WTC11 (cell line): Measurements from ENCODE around the gene B4GALNT2. TPM values are rescaled to one million over a fixed set of nuclear protein-coding genes. Genes with fewer than 3 reads are reported as not detected.

Experiments
- ATAC-seq: fragments of 200-7000 bp; cut with Tn5 transposase; 2 replicates; pipeline ENCODE4 v1.10.0; 2021; ENCODE audit warnings: mild to moderate bottlenecking, moderate library complexity
- CTCF ChIA-PET: fragments of 300-600 bp; sonication (Branson Sonifier 250); formaldehyde crosslinking; loops from one replicate; lab custom pipeline; 2021; ENCODE audit warnings: antibody characterized with exemption; lab: Charles Lee
- POLR2A ChIA-PET: fragments of 350-600 bp; sonication (Branson Sonifier 250); formaldehyde crosslinking; loops from one replicate; lab custom pipeline; 2021; ENCODE audit warnings: antibody characterized with exemption; lab: Charles Lee
- DNase-seq: peaks from one replicate; pipeline ENCODE4 v3.0.0; 2021; ENCODE audit warnings: low spot score
- H3K27ac Mint-ChIP-seq: 2 replicates; pipeline ENCODE4 v1.8.0; 2021; ENCODE audit warnings: mixed read lengths
- H3K27me3 Mint-ChIP-seq: 2 replicates; pipeline ENCODE4 v1.8.0; 2021; ENCODE audit warnings: low read depth, mild to moderate bottlenecking, moderate library complexity, mixed read lengths
- H3K36me3 Mint-ChIP-seq: 2 replicates; pipeline ENCODE4 v1.8.0; 2021; ENCODE audit warnings: mixed read lengths
- H3K4me1 Mint-ChIP-seq: 2 replicates; pipeline ENCODE4 v1.8.0; 2022; ENCODE audit warnings: mixed read lengths
- H3K4me3 Mint-ChIP-seq: 2 replicates; pipeline ENCODE4 v1.8.0; 2021; ENCODE audit warnings: mild to moderate bottlenecking, moderate library complexity, mixed read lengths
- H3K9me3 Mint-ChIP-seq: 2 replicates; pipeline ENCODE4 v1.8.0; 2021; ENCODE audit warnings: mixed read lengths
- CREM ChIP-seq: sonication (generic); formaldehyde crosslinking; IDR thresholded peaks from 2 replicates; pipeline ENCODE4 v1.8.1; 2022; ENCODE audit warnings: mild to moderate bottlenecking, missing genetic modification reagents, moderate library complexity
- GRHL2 ChIP-seq: fragments of 250-450 bp; sonication (Bioruptor Pico); IDR thresholded peaks from 2 replicates; pipeline ENCODE4 v1.8.0; 2022; ENCODE audit warnings: mild to moderate bottlenecking, moderate library complexity; ENCODE audit not compliant: insufficient replicate concordance, severe bottlenecking
- IRF2 ChIP-seq: sonication (generic); formaldehyde crosslinking; IDR thresholded peaks from 2 replicates; pipeline ENCODE4 v1.8.0; 2022; ENCODE audit warnings: low read depth, missing genetic modification reagents, borderline replicate concordance
- JAZF1 ChIP-seq: fragments of 250-450 bp; sonication (Bioruptor Pico); IDR thresholded peaks from 2 replicates; pipeline ENCODE4 v1.9.0; 2021; ENCODE audit warnings: moderate library complexity, mild to moderate bottlenecking, inconsistent platforms
- KAT7 ChIP-seq: sonication (generic); formaldehyde crosslinking; IDR thresholded peaks from 2 replicates; pipeline ENCODE4 v1.8.1; 2023; ENCODE audit warnings: missing genetic modification reagents, mild to moderate bottlenecking, borderline replicate concordance
- NFE2L1 ChIP-seq: sonication (generic); formaldehyde crosslinking; IDR thresholded peaks from 2 replicates; pipeline ENCODE4 v1.8.1; 2023; ENCODE audit warnings: missing genetic modification reagents
- NR3C1 ChIP-seq: sonication (generic); formaldehyde crosslinking; conservative IDR thresholded peaks from 2 replicates; pipeline ENCODE4 v1.8.1; 2023; ENCODE audit warnings: low read depth, mild to moderate bottlenecking, missing genetic modification reagents
- SMAD3 ChIP-seq: sonication (generic); formaldehyde crosslinking; IDR thresholded peaks from 2 replicates; pipeline ENCODE4 v1.8.0; 2022; ENCODE audit warnings: missing genetic modification reagents, mild to moderate bottlenecking, borderline replicate concordance
- ZBTB21 ChIP-seq: sonication (generic); formaldehyde crosslinking; IDR thresholded peaks from 2 replicates; pipeline ENCODE4 v1.8.1; 2023; ENCODE audit warnings: mild to moderate bottlenecking, missing genetic modification reagents, borderline replicate concordance
- ZNF138 ChIP-seq: sonication (generic); formaldehyde crosslinking; conservative IDR thresholded peaks from 2 replicates; pipeline ENCODE4 v1.8.1; 2022; ENCODE audit warnings: mild to moderate bottlenecking, moderate library complexity, missing genetic modification reagents
- ZNF219 ChIP-seq: sonication (generic); formaldehyde crosslinking; IDR thresholded peaks from 2 replicates; pipeline ENCODE4 v1.8.0; 2023; ENCODE audit warnings: missing genetic modification reagents, mild to moderate bottlenecking, borderline replicate concordance
- ZNF232 ChIP-seq: sonication (generic); formaldehyde crosslinking; IDR thresholded peaks from 2 replicates; pipeline ENCODE4 v1.8.0; 2022; ENCODE audit warnings: mild to moderate bottlenecking, missing genetic modification reagents
- ZNF263 ChIP-seq: sonication (generic); formaldehyde crosslinking; IDR thresholded peaks from 2 replicates; pipeline ENCODE4 v1.8.1; 2022; ENCODE audit warnings: low read depth, mild to moderate bottlenecking, moderate library complexity, missing genetic modification reagents
- ZNF416 ChIP-seq: fragments of 250-450 bp; sonication (Bioruptor Pico); IDR thresholded peaks from 2 replicates; pipeline ENCODE4 v1.9.0; 2021; ENCODE audit warnings: mild to moderate bottlenecking, inconsistent platforms
- total RNA-seq: library from RNA; stranded (reverse); gene quantifications from 3 replicates; pipeline ENCODE4 v1.2.3, GENCODE V29; 2021
- TF ChIP-seq, protein P1 (sequence below): sonication (generic); formaldehyde crosslinking; IDR thresholded peaks from 2 replicates; pipeline ENCODE4 v1.8.0; 2023; ENCODE audit warnings: missing genetic modification reagents
- TF ChIP-seq, protein P2 (sequence below): sonication (generic); formaldehyde crosslinking; IDR thresholded peaks from 2 replicates; pipeline ENCODE4 v1.8.1; 2022; ENCODE audit warnings: mild to moderate bottlenecking, moderate library complexity, missing genetic modification reagents
- TF ChIP-seq, protein P3 (sequence below): sonication (generic); formaldehyde crosslinking; IDR thresholded peaks from 2 replicates; pipeline ENCODE4 v1.8.0; 2023; ENCODE audit warnings: mild to moderate bottlenecking, missing genetic modification reagents
- TF ChIP-seq, protein P4 (sequence below): fragments of 200-600 bp; IDR thresholded peaks from 2 replicates; pipeline ENCODE4 v1.8.0; 2022; ENCODE audit warnings: antibody characterized with exemption
- TF ChIP-seq, protein P5 (sequence below): sonication (generic); formaldehyde crosslinking; conservative IDR thresholded peaks from 2 replicates; pipeline ENCODE4 v1.8.1; 2022; ENCODE audit warnings: mild to moderate bottlenecking, missing genetic modification reagents
- TF ChIP-seq, protein P6 (sequence below): sonication (generic); formaldehyde crosslinking; IDR thresholded peaks from 2 replicates; pipeline ENCODE4 v1.8.1; 2023; ENCODE audit warnings: mild to moderate bottlenecking, missing genetic modification reagents, moderate library complexity
- TF ChIP-seq, protein P7 (sequence below): sonication (generic); formaldehyde crosslinking; IDR thresholded peaks from 2 replicates; pipeline ENCODE4 v1.8.0; 2022; ENCODE audit warnings: mild to moderate bottlenecking, missing genetic modification reagents
- TF ChIP-seq, protein P8 (sequence below): fragments of 250-450 bp; sonication (Bioruptor Pico); IDR thresholded peaks from 2 replicates; pipeline ENCODE4 v1.8.0; 2021; ENCODE audit warnings: mild to moderate bottlenecking

B4GALNT2 gene
- total RNA-seq, 1 experiment from 2014 or later: 0.04 TPM

DNA sequence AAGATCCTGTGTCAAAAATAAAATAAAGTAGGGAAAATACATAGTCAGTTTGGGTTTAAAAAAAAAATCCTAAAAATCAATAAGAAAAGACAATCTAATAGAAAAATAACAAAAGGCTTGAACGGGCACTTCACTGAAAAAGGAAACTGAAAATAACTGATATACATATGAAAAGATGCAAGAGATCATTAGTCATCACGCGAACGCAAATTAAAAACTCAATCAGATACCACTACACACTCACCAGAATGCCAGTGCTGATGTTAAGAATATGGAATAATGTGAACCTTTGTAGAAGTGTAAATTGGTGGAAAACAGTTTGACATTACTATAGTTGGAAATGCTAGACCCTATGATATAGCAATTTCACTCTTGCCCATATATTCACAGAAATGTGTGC is 63.2 kb downstream of the B4GALNT2 start:
- Mint-ChIP-seq H3K4me1 (peaks cover 10% of the 10 kb centered on the region), H3K9me3 (no peaks in the 10 kb centered on the region), H3K36me3 (no peaks in the 10 kb centered on the region), H3K27me3 (no peaks in the 10 kb centered on the region; the same call in 1 of the 2 replicates), H3K27ac (no peak overlapping the region), H3K4me3 (no peak overlapping the region)
- POLR2A ChIA-PET: no interaction called here
- TF ChIP-seq IRF2 (CRISPR knock-in tag): no peak
- no peak for TF ChIP-seq KAT7 (CRISPR knock-in tag)
- no peak for TF ChIP-seq ZBTB21
- TF ChIP-seq SMAD3 (CRISPR knock-in tag): no peak
- TF ChIP-seq, protein P1, sequence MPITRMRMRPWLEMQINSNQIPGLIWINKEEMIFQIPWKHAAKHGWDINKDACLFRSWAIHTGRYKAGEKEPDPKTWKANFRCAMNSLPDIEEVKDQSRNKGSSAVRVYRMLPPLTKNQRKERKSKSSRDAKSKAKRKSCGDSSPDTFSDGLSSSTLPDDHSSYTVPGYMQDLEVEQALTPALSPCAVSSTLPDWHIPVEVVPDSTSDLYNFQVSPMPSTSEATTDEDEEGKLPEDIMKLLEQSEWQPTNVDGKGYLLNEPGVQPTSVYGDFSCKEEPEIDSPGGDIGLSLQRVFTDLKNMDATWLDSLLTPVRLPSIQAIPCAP (CRISPR knock-in tag): no peak
- TF ChIP-seq, protein P2, sequence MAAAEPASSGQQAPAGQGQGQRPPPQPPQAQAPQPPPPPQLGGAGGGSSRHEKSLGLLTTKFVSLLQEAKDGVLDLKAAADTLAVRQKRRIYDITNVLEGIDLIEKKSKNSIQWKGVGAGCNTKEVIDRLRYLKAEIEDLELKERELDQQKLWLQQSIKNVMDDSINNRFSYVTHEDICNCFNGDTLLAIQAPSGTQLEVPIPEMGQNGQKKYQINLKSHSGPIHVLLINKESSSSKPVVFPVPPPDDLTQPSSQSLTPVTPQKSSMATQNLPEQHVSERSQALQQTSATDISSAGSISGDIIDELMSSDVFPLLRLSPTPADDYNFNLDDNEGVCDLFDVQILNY (CRISPR knock-in tag): no peak
- TF ChIP-seq ZNF416 (CRISPR knock-in tag): no peak
- TF ChIP-seq NFE2L1: no peak
- DNase-seq (no peak), ATAC-seq (no peak)
- CTCF ChIA-PET: no interaction called here

DNA sequence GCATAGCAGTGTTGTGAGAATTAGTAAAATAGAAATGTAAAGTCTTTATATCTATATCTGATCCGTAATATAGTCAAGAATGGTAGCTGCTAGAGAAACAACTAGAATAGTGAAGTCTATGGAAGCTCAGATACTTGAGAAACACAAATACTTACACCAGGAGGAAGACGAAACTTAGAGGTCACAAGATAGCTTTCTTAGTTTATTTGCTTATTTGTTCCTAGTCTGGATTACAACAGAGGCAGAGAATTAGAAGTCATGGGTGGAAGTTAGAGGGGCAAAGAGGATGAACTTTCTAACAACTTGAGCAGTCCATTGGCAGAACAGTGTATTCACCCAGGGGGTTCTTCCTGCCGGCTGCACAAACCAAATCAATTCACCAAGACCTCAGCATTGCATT is 64.0 kb downstream of the B4GALNT2 start:
- Mint-ChIP-seq H3K36me3 (no peaks in the 10 kb centered on the region), H3K9me3 (no peaks in the 10 kb centered on the region), H3K27me3 (no peaks in the 10 kb centered on the region; the same call in 1 of the 2 replicates), H3K27ac (no peak overlapping the region), H3K4me1 (peaks cover 10% of the 10 kb centered on the region), H3K4me3 (no peak overlapping the region)
- TF ChIP-seq ZNF232 (CRISPR knock-in tag): no peak
- TF ChIP-seq, protein P3, sequence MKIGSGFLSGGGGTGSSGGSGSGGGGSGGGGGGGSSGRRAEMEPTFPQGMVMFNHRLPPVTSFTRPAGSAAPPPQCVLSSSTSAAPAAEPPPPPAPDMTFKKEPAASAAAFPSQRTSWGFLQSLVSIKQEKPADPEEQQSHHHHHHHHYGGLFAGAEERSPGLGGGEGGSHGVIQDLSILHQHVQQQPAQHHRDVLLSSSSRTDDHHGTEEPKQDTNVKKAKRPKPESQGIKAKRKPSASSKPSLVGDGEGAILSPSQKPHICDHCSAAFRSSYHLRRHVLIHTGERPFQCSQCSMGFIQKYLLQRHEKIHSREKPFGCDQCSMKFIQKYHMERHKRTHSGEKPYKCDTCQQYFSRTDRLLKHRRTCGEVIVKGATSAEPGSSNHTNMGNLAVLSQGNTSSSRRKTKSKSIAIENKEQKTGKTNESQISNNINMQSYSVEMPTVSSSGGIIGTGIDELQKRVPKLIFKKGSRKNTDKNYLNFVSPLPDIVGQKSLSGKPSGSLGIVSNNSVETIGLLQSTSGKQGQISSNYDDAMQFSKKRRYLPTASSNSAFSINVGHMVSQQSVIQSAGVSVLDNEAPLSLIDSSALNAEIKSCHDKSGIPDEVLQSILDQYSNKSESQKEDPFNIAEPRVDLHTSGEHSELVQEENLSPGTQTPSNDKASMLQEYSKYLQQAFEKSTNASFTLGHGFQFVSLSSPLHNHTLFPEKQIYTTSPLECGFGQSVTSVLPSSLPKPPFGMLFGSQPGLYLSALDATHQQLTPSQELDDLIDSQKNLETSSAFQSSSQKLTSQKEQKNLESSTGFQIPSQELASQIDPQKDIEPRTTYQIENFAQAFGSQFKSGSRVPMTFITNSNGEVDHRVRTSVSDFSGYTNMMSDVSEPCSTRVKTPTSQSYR (CRISPR knock-in tag): no peak
- TF ChIP-seq GRHL2 (CRISPR knock-in tag): no peak
- TF ChIP-seq, protein P4, sequence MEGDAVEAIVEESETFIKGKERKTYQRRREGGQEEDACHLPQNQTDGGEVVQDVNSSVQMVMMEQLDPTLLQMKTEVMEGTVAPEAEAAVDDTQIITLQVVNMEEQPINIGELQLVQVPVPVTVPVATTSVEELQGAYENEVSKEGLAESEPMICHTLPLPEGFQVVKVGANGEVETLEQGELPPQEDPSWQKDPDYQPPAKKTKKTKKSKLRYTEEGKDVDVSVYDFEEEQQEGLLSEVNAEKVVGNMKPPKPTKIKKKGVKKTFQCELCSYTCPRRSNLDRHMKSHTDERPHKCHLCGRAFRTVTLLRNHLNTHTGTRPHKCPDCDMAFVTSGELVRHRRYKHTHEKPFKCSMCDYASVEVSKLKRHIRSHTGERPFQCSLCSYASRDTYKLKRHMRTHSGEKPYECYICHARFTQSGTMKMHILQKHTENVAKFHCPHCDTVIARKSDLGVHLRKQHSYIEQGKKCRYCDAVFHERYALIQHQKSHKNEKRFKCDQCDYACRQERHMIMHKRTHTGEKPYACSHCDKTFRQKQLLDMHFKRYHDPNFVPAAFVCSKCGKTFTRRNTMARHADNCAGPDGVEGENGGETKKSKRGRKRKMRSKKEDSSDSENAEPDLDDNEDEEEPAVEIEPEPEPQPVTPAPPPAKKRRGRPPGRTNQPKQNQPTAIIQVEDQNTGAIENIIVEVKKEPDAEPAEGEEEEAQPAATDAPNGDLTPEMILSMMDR: no peak
- no peak for TF ChIP-seq ZNF219
- no peak for TF ChIP-seq CREM (CRISPR knock-in tag)
- no peak for DNase-seq
- ChIA-PET POLR2A (no interaction called here), CTCF (no interaction called here)
- no peak for ATAC-seq

DNA sequence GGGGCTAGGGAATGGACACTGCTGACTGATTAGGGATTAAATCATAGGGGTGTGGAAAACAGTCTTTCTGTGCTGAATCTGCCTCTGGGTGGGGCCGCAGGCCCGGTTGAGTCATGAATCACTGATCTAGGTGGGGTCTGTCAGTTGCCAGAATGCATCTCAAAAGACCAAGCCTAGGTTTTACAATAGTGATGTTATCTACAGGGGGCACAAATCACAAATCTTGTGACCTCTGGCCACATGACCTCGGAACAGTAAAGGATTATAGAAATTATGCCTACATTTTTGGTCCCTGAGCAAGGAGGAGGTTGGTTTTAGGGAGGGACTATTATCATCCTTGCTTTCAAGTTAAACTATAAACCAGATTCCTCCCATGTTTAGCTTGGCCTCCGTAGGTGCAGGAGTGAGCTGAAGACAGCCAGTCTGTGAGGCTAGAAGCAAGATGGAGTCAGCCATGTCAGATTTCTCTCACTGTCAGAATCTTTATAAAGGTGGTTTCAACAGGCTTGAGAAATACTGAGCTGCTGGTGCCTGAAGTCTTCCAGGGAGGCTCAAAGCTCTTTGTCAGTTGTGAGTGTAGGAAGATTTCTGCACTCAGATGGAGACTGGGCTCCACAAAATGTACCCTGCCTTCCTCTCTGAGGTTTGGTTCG is 64.9 kb downstream of the B4GALNT2 start:
- no peak for DNase-seq
- Mint-ChIP-seq H3K27me3 (no peaks in the 10 kb centered on the region; the same call in none of the 2 replicates), H3K9me3 (no peaks in the 10 kb centered on the region), H3K27ac (no peak overlapping the region), H3K4me3 (no peak overlapping the region), H3K36me3 (no peaks in the 10 kb centered on the region), H3K4me1 (peaks cover 7% of the 10 kb centered on the region)
- ATAC-seq: no peak
- POLR2A ChIA-PET: no interaction called here
- CTCF ChIA-PET: interaction anchor here (2.0 kb wide), 1 partner anchor 30 kb away, joined by 7 read pairs; no protein-coding TSS in a partner anchor
- TF ChIP-seq JAZF1 (CRISPR knock-in tag) (no peak), NR3C1 (CRISPR knock-in tag) (no peak), ZNF138 (CRISPR knock-in tag) (no peak), ZNF263 (CRISPR knock-in tag) (no peak)
- TF ChIP-seq, protein P5, sequence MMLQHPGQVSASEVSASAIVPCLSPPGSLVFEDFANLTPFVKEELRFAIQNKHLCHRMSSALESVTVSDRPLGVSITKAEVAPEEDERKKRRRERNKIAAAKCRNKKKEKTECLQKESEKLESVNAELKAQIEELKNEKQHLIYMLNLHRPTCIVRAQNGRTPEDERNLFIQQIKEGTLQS (CRISPR knock-in tag): no peak
- TF ChIP-seq, protein P6, sequence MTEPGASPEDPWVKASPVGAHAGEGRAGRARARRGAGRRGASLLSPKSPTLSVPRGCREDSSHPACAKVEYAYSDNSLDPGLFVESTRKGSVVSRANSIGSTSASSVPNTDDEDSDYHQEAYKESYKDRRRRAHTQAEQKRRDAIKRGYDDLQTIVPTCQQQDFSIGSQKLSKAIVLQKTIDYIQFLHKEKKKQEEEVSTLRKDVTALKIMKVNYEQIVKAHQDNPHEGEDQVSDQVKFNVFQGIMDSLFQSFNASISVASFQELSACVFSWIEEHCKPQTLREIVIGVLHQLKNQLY (CRISPR knock-in tag): no peak
- TF ChIP-seq, protein P7, sequence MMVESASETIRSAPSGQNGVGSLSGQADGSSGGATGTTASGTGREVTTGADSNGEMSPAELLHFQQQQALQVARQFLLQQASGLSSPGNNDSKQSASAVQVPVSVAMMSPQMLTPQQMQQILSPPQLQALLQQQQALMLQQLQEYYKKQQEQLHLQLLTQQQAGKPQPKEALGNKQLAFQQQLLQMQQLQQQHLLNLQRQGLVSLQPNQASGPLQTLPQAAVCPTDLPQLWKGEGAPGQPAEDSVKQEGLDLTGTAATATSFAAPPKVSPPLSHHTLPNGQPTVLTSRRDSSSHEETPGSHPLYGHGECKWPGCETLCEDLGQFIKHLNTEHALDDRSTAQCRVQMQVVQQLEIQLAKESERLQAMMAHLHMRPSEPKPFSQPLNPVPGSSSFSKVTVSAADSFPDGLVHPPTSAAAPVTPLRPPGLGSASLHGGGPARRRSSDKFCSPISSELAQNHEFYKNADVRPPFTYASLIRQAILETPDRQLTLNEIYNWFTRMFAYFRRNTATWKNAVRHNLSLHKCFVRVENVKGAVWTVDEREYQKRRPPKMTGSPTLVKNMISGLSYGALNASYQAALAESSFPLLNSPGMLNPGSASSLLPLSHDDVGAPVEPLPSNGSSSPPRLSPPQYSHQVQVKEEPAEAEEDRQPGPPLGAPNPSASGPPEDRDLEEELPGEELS (CRISPR knock-in tag): no peak
- TF ChIP-seq, protein P8, sequence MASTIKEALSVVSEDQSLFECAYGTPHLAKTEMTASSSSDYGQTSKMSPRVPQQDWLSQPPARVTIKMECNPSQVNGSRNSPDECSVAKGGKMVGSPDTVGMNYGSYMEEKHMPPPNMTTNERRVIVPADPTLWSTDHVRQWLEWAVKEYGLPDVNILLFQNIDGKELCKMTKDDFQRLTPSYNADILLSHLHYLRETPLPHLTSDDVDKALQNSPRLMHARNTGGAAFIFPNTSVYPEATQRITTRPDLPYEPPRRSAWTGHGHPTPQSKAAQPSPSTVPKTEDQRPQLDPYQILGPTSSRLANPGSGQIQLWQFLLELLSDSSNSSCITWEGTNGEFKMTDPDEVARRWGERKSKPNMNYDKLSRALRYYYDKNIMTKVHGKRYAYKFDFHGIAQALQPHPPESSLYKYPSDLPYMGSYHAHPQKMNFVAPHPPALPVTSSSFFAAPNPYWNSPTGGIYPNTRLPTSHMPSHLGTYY: no peak
